HepG2 (cell line): ENCODE measurements around the gene GSDMA. TPM values are rescaled to one million over a fixed set of nuclear protein-coding genes. Genes with fewer than 3 reads are reported as not detected.

Source experiments
- ATRX ChIP-seq: sonication (generic); formaldehyde crosslinking; IDR thresholded peaks from 2 replicates; pipeline ENCODE4 v1.4.0; 2020; ENCODE audit warnings: missing genetic modification reagents, borderline replicate concordance
- GFI1 ChIP-seq: sonication (generic); formaldehyde crosslinking; IDR thresholded peaks from 2 replicates; pipeline ENCODE4 v1.5.0; 2020; ENCODE audit warnings: missing genetic modification reagents, mild to moderate bottlenecking, borderline replicate concordance
- GLMP ChIP-seq: sonication (generic); formaldehyde crosslinking; IDR thresholded peaks from 2 replicates; pipeline ENCODE4 v1.9.0; 2021; ENCODE audit warnings: missing genetic modification reagents, mild to moderate bottlenecking, borderline replicate concordance
- MTF1 ChIP-seq: sonication (generic); formaldehyde crosslinking; IDR thresholded peaks from 2 replicates; pipeline ENCODE4 v1.5.0; 2020; ENCODE audit warnings: missing genetic modification reagents
- TARDBP ChIP-seq: sonication (generic); formaldehyde crosslinking; IDR thresholded peaks from 2 replicates; pipeline ENCODE4 v1.8.0; 2022; ENCODE audit warnings: mild to moderate bottlenecking, missing genetic modification reagents
- TERF1 ChIP-seq: sonication (generic); formaldehyde crosslinking; IDR thresholded peaks from 2 replicates; pipeline ENCODE4 v1.8.0; 2022; ENCODE audit warnings: mild to moderate bottlenecking, missing genetic modification reagents, moderate library complexity
- ZNF510 ChIP-seq: sonication (generic); formaldehyde crosslinking; IDR thresholded peaks from 2 replicates; pipeline ENCODE4 v1.4.0; 2020; ENCODE audit warnings: low read depth, mild to moderate bottlenecking, missing genetic modification reagents
- ZNF550 ChIP-seq: sonication (generic); formaldehyde crosslinking; IDR thresholded peaks from 2 replicates; pipeline ENCODE4 v1.4.0; 2020; ENCODE audit warnings: mild to moderate bottlenecking, missing genetic modification reagents, borderline replicate concordance
- ZNF646 ChIP-seq: sonication (generic); formaldehyde crosslinking; IDR thresholded peaks from 2 replicates; pipeline ENCODE4 v1.9.0; 2021; ENCODE audit warnings: mild to moderate bottlenecking, missing genetic modification reagents
- ZNF792 ChIP-seq: IDR thresholded peaks from 2 replicates; pipeline ENCODE4 v1.6.1; 2016
- polyA plus RNA-seq, 8 experiments: library from polyadenylated mRNA; depleted of rRNA in 3 of 8; stranded (reverse) in 7 of 8; unstranded in 1 of 8; fragments of >200 nt; fragmentation: Illumina TruSeq in 4 of 8; extraction: Trizol in 4 of 8; gene quantifications; 2 replicates each; pipeline versions ENCODE4 v1.2.1 to v1.2.3, GENCODE V29; 2011 to 2016; ENCODE audit warnings: low read depth in 4 of 8, missing spikeins in 1 of 8, mixed read lengths in 1 of 8; ENCODE audit not compliant: insufficient read depth in 1 of 8
- total RNA-seq, 5 experiments: library from RNA; depleted of rRNA; stranded (reverse); fragments of >200 nt; fragmentation: Illumina TruSeq; extraction: Trizol; gene quantifications; 2 replicates each; pipeline ENCODE4 v1.2.3, GENCODE V29; 2016; ENCODE audit warnings: low read depth in 1 of 5
- TF ChIP-seq, protein P1 (sequence below): IDR thresholded peaks from 2 replicates; pipeline ENCODE4 v1.6.1; 2016
- TF ChIP-seq, protein P2 (sequence below): IDR thresholded peaks from 2 replicates; pipeline ENCODE4 v1.6.1; 2016; ENCODE audit warnings: low read depth, missing genetic modification reagents, missing compliant biosample characterization
- TF ChIP-seq, protein P3 (sequence below): sonication (generic); formaldehyde crosslinking; IDR thresholded peaks from 2 replicates; pipeline ENCODE4 v1.4.0; 2020; ENCODE audit warnings: mild to moderate bottlenecking, missing genetic modification reagents

GSDMA gene
- total and polyA plus RNA-seq, 2 of the 13 experiments (the other 11 are each of a cell fraction or from before 2014, with no cell fraction given) = not detected

- TF ChIP-seq, protein P1, sequence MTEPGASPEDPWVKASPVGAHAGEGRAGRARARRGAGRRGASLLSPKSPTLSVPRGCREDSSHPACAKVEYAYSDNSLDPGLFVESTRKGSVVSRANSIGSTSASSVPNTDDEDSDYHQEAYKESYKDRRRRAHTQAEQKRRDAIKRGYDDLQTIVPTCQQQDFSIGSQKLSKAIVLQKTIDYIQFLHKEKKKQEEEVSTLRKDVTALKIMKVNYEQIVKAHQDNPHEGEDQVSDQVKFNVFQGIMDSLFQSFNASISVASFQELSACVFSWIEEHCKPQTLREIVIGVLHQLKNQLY = no peak
- no peak for TF ChIP-seq GFI1
- TF ChIP-seq GLMP (CRISPR knock-in tag) = no peak
- TF ChIP-seq ZNF646 (CRISPR knock-in tag) = no peak
- no peak for TF ChIP-seq MTF1
- TF ChIP-seq, protein P2, sequence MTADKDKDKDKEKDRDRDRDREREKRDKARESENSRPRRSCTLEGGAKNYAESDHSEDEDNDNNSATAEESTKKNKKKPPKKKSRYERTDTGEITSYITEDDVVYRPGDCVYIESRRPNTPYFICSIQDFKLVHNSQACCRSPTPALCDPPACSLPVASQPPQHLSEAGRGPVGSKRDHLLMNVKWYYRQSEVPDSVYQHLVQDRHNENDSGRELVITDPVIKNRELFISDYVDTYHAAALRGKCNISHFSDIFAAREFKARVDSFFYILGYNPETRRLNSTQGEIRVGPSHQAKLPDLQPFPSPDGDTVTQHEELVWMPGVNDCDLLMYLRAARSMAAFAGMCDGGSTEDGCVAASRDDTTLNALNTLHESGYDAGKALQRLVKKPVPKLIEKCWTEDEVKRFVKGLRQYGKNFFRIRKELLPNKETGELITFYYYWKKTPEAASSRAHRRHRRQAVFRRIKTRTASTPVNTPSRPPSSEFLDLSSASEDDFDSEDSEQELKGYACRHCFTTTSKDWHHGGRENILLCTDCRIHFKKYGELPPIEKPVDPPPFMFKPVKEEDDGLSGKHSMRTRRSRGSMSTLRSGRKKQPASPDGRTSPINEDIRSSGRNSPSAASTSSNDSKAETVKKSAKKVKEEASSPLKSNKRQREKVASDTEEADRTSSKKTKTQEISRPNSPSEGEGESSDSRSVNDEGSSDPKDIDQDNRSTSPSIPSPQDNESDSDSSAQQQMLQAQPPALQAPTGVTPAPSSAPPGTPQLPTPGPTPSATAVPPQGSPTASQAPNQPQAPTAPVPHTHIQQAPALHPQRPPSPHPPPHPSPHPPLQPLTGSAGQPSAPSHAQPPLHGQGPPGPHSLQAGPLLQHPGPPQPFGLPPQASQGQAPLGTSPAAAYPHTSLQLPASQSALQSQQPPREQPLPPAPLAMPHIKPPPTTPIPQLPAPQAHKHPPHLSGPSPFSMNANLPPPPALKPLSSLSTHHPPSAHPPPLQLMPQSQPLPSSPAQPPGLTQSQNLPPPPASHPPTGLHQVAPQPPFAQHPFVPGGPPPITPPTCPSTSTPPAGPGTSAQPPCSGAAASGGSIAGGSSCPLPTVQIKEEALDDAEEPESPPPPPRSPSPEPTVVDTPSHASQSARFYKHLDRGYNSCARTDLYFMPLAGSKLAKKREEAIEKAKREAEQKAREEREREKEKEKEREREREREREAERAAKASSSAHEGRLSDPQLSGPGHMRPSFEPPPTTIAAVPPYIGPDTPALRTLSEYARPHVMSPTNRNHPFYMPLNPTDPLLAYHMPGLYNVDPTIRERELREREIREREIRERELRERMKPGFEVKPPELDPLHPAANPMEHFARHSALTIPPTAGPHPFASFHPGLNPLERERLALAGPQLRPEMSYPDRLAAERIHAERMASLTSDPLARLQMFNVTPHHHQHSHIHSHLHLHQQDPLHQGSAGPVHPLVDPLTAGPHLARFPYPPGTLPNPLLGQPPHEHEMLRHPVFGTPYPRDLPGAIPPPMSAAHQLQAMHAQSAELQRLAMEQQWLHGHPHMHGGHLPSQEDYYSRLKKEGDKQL = no peak
- TF ChIP-seq ZNF550 = 0 out of 2 replicates have a peak, but pooled peaks have one; percentile 38
- TF ChIP-seq, protein P3, sequence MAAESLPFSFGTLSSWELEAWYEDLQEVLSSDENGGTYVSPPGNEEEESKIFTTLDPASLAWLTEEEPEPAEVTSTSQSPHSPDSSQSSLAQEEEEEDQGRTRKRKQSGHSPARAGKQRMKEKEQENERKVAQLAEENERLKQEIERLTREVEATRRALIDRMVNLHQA (CRISPR knock-in tag) = no peak
- no peak for TF ChIP-seq TERF1 (CRISPR knock-in tag)
- TF ChIP-seq TARDBP (CRISPR knock-in tag) = peak; percentile 61; the same call in 1 of the 2 replicates
- peak; percentile 22; the same call in 1 of the 2 replicates for TF ChIP-seq ZNF792 (CRISPR knock-in tag)
- no peak for TF ChIP-seq ATRX (CRISPR knock-in tag)
- TF ChIP-seq ZNF510 (CRISPR knock-in tag) = no peak
These were observed 9.9 kb upstream of the GSDMA start (continued) for GRCh38 chr17:39952680-39953470.
